GM12878 (cell line): ENCODE results near the gene NIPAL3. TPM values are rescaled to one million over a fixed set of nuclear protein-coding genes. Genes with fewer than 3 reads are reported as not detected.
"Not testable (repeated sequence)": the region's sequence is repeated elsewhere in the genome, so short reads cannot be mapped to it uniquely, and the experiment has no call there.

Experiments
- ATAC-seq: fragments of 200-7000 bp; cut with Tn5 transposase; 3 replicates; pipeline ENCODE4 v1.9.1; 2020; ENCODE audit warnings: mild to moderate bottlenecking, moderate library complexity
- BruUV-seq: library from RNA; stranded (reverse); fragments of 400-500 nt; replicated peaks from 2 replicates; lab custom pipeline; 2021; lab: Mats Ljungman, UMichigan
- CTCF ChIA-PET: fragments of 300-600 bp; sonication (Branson Sonifier 250); formaldehyde crosslinking; extraction: SDS; loops from one replicate; lab custom pipeline; 2021; ENCODE audit warnings: inconsistent platforms; lab: Yijun Ruan, JAX
- POLR2A ChIA-PET: fragments of 350-600 bp; formaldehyde crosslinking; extraction: SDS; loops from one replicate; lab custom pipeline; 2021; ENCODE audit warnings: inconsistent platforms; lab: Charles Lee
- RAD21 ChIA-PET: fragments of 300-600 bp; sonication (Branson Sonifier 250); formaldehyde crosslinking; loops from one replicate; lab custom pipeline; 2023; ENCODE audit warnings: antibody characterized with exemption; ENCODE audit not compliant: unreplicated experiment; lab: Charles Lee
- SMC1A ChIA-PET: fragments of 300-600 bp; sonication (Branson Sonifier 250); formaldehyde crosslinking; loops from one replicate; lab custom pipeline; 2023; ENCODE audit not compliant: unreplicated experiment, uncharacterized antibody; lab: Charles Lee
- DNase-seq: peaks from one replicate; pipeline ENCODE4 v3.0.0-alpha.2; 2011; ENCODE audit warnings: low read depth, low spot score
- FAIRE-seq: peaks from 3 replicates; lab custom pipeline; 2011; peaks lifted over from hg19 to GRCh38; lab: Jason Lieb, UNC
- H2AFZ ChIP-seq: 2 replicates; pipeline ENCODE4 v1.6.0; 2011; ENCODE audit warnings: low read depth, low read length, control low read depth; ENCODE audit not compliant: control insufficient read depth
- H3K27ac ChIP-seq: 2 replicates; pipeline ENCODE4 v1.5.1; 2011; ENCODE audit warnings: control low read depth; ENCODE audit not compliant: control insufficient read depth, insufficient read depth
- H3K27me3 ChIP-seq, 2 experiments: replicated peaks in 1 of 2; 2 replicates each; pipeline versions ENCODE4 v1.6.0 to v1.6.1; 2011; ENCODE audit warnings: low read length in 1 of 2; ENCODE audit not compliant: control insufficient read depth in 2 of 2, insufficient read depth in 2 of 2
- H3K36me3 ChIP-seq, 2 experiments: 2 replicates each; pipeline ENCODE4 v1.5.1; 2011; ENCODE audit warnings: low read length in 1 of 2; ENCODE audit not compliant: control insufficient read depth in 2 of 2, insufficient read depth in 2 of 2
- H3K4me1 ChIP-seq: 2 replicates; pipeline ENCODE4 v1.6.1; 2011; ENCODE audit warnings: mild to moderate bottlenecking, low read length, moderate library complexity, mixed read lengths; ENCODE audit not compliant: control insufficient read depth, insufficient read depth
- H3K4me2 ChIP-seq: 2 replicates; pipeline ENCODE4 v1.6.0; 2011; ENCODE audit warnings: control low read depth; ENCODE audit not compliant: control insufficient read depth, insufficient read depth
- H3K4me3 ChIP-seq: fragments of 200-600 bp; sonication (generic); 2 replicates; pipeline ENCODE4 v1.5.1; 2016
- H3K79me2 ChIP-seq: 2 replicates; pipeline ENCODE4 v1.6.0; 2011; ENCODE audit warnings: low read length; ENCODE audit not compliant: control insufficient read depth, insufficient read depth
- H3K9ac ChIP-seq: 2 replicates; pipeline ENCODE4 v1.8.0; 2011; ENCODE audit warnings: low read length, control low read depth, mixed read lengths; ENCODE audit not compliant: control insufficient read depth, insufficient read depth
- H3K9me3 ChIP-seq: replicated peaks from 3 replicates; pipeline ENCODE4 v1.5.1; 2011; ENCODE audit warnings: mild to moderate bottlenecking, low read length; ENCODE audit not compliant: control insufficient read depth, insufficient read depth
- H4K20me1 ChIP-seq: 2 replicates; pipeline ENCODE4 v1.6.0; 2011; ENCODE audit not compliant: control insufficient read depth, insufficient read depth
- WGBS: methylation state at CpG from one replicate; pipeline ENCODE4 v1.1.6; 2016; ENCODE audit warnings: low lambda C conversion rate; ENCODE audit not compliant: insufficient replicate concordance, insufficient coverage; ENCODE audit errors: missing lambda C conversion rate; 5-methylcytosine and 5-hydroxymethylcytosine counted together
- in situ Hi-C: fragments of 300-500 bp; cut with MboI; formaldehyde crosslinking; loops from 9 replicates; pipeline ENCODE4 v1.14.3; 2018; ENCODE audit warnings: mixed read lengths
- intact Hi-C: fragments of 100-400 bp; cut with micrococcal nuclease; formaldehyde crosslinking; loops from one replicate; pipeline ENCODE4 v1.14.2; 2022; ENCODE audit not compliant: unreplicated experiment
- polyA plus RNA-seq, 11 experiments: library from polyadenylated mRNA; depleted of rRNA in 4 of 11; unstranded in 6 of 11; stranded (reverse) in 5 of 11; fragments of >200 nt; fragmentation: Nextera tagmentation in 4 of 11; fragmentation: Illumina TruSeq in 1 of 11; extraction: Ambion mirVana in 4 of 11; extraction: Trizol in 1 of 11; gene quantifications; 1 replicate in 1 of 11; 2 replicates in 10 of 11; pipeline versions ENCODE4 v1.2.1 to v1.2.3, GENCODE V29; 2011 to 2016; ENCODE audit warnings: inconsistent platforms in 2 of 11, missing spikeins in 2 of 11, low read depth in 1 of 11
- total RNA-seq, 4 experiments: library from RNA; depleted of rRNA in 3 of 4; stranded (reverse); fragments of >200 nt in 3 of 4; fragmentation: Illumina TruSeq in 1 of 4; extraction: Trizol in 1 of 4; gene quantifications; 2 replicates each; pipeline versions ENCODE4 v1.2.1 to v1.2.3, GENCODE V29; 2013 to 2021
- TF ChIP-seq, protein P1 (sequence below): fragments of 450-650 bp; formaldehyde crosslinking; IDR thresholded peaks from 2 replicates; pipeline ENCODE4 v1.5.0; 2022; ENCODE audit warnings: mild to moderate bottlenecking, missing genetic modification characterization
- TF ChIP-seq, protein P2 (sequence below): fragments of 450-650 bp; IDR thresholded peaks from 2 replicates; pipeline ENCODE4 v1.6.1; 2017; ENCODE audit warnings: low read depth, mild to moderate bottlenecking, moderate library complexity

The NIPAL3 gene
- total and polyA plus RNA-seq, 10 of the 15 experiments (the other 5 are each of a cell fraction or from before 2014, with no cell fraction given): 2.1 to 9.4 (median 4.2) TPM

DNA sequence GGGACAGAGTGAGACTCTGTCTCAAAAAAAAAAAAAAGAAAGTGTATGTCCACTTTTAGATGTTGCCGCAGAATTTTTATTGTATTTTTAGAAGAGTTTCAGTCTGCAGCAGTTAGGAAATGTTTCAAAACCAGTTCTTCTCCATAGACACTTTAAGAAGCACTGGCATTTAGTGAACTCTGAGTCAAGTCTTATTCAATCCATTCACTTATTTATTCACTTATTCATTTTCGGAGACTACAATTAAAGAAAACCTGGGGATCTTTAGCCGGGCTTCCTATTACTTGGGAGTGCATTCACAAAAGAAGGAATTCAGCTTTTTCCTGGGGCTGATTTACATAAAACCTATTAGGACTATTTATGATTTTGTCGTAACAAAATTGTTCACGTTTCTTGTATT lies 99.3 kb downstream of the NIPAL3 start (continued):
- TF ChIP-seq, protein P1, sequence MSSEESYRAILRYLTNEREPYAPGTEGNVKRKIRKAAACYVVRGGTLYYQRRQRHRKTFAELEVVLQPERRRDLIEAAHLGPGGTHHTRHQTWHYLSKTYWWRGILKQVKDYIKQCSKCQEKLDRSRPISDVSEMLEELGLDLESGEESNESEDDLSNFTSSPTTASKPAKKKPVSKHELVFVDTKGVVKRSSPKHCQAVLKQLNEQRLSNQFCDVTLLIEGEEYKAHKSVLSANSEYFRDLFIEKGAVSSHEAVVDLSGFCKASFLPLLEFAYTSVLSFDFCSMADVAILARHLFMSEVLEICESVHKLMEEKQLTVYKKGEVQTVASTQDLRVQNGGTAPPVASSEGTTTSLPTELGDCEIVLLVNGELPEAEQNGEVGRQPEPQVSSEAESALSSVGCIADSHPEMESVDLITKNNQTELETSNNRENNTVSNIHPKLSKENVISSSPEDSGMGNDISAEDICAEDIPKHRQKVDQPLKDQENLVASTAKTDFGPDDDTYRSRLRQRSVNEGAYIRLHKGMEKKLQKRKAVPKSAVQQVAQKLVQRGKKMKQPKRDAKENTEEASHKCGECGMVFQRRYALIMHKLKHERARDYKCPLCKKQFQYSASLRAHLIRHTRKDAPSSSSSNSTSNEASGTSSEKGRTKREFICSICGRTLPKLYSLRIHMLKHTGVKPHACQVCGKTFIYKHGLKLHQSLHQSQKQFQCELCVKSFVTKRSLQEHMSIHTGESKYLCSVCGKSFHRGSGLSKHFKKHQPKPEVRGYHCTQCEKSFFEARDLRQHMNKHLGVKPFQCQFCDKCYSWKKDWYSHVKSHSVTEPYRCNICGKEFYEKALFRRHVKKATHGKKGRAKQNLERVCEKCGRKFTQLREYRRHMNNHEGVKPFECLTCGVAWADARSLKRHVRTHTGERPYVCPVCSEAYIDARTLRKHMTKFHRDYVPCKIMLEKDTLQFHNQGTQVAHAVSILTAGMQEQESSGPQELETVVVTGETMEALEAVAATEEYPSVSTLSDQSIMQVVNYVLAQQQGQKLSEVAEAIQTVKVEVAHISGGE (CRISPR knock-in tag): no peak
- TF ChIP-seq, protein P2, sequence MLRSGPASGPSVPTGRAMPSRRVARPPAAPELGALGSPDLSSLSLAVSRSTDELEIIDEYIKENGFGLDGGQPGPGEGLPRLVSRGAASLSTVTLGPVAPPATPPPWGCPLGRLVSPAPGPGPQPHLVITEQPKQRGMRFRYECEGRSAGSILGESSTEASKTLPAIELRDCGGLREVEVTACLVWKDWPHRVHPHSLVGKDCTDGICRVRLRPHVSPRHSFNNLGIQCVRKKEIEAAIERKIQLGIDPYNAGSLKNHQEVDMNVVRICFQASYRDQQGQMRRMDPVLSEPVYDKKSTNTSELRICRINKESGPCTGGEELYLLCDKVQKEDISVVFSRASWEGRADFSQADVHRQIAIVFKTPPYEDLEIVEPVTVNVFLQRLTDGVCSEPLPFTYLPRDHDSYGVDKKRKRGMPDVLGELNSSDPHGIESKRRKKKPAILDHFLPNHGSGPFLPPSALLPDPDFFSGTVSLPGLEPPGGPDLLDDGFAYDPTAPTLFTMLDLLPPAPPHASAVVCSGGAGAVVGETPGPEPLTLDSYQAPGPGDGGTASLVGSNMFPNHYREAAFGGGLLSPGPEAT: no peak
- TF ChIP-seq, all 136 proteins: peak for 0

DNA sequence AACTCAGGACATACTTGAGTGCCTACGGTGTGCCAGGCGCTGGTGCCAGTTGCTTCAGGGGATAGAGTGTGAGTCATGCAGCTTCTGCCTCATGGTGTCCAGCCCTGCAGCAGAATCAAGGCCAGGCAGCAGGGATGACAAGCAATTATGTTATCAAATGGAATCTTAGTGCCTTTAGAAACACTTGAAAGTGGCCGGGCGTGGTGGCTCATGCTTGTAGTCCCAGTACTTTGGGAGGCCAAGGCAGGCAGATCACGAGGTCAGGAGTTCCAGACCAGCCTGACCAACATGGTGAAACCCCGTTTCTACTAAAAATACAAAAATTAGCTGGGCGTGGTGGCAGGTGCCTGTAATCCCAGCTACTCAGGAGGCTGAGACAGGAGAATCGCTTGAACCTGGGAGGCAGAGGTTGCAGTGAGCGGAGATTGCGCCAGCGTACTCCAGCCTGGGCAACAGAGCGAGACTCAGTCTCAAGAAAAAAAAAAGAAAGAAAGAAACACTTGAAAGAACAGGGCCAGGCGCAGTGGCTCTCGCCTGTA lies 100.1 kb downstream of the NIPAL3 start:
- H3K79me2 ChIP-seq, H3K27ac ChIP-seq, FAIRE-seq, H3K27me3 ChIP-seq, POLR2A ChIA-PET, H2AFZ ChIP-seq, H3K4me2 ChIP-seq, H4K20me1 ChIP-seq, H3K9me3 ChIP-seq, H3K36me3 ChIP-seq, H3K4me1 ChIP-seq, in situ Hi-C loops, intact Hi-C loops, DNase-seq, H3K9ac ChIP-seq, BruUV-seq, H3K4me3 ChIP-seq, ATAC-seq: not testable (repeated sequence)
- 56% methylated on average over 11 of the region's 14 CpGs for WGBS
- SMC1A ChIA-PET: interaction anchor here (0.8 kb wide), 1 partner anchor 10 kb away, joined by 3 read pairs; no protein-coding TSS in a partner anchor
- RAD21 ChIA-PET: interaction anchor here (0.5 kb wide), 1 partner anchor 333 kb away, joined by 3 read pairs; no protein-coding TSS in a partner anchor
- CTCF ChIA-PET: interaction anchor here (1.1 to 1.2 kb wide), 2 partner anchors 100 to 365 kb away, joined by 3 read pairs; partner anchors contain the start of gene NIPAL3
